Ovary (tissue), 9 donors: ENCODE results near the gene IRF2BP1. TPM values are rescaled to one million over a fixed set of nuclear protein-coding genes. Genes with fewer than 3 reads are reported as not detected.

ENCODE experiments used
- DNase-seq, 5 donors: peaks; one replicate each; pipeline ENCODE4 v3.0.0-alpha.2; 2019 to 2020
- H3K27ac ChIP-seq, 2 donors: fragments of 200-600 bp; one replicate each; pipeline versions ENCODE4 v1.5.1 to v1.8.0; 2019 to 2022
- H3K27me3 ChIP-seq: fragments of 200-600 bp; one replicate; pipeline ENCODE4 v1.8.0; 2022
- H3K36me3 ChIP-seq: fragments of 200-600 bp; sonication (generic); one replicate; pipeline ENCODE4 v1.5.1; 2019
- H3K4me1 ChIP-seq: one replicate; pipeline ENCODE4 v1.8.1; 2013; ENCODE audit warnings: mild to moderate bottlenecking, moderate library complexity; ENCODE audit not compliant: insufficient read depth
- H3K4me3 ChIP-seq: fragments of 200-600 bp; sonication (generic); one replicate; pipeline ENCODE4 v1.5.1; 2017
- H3K9me3 ChIP-seq, 2 donors: fragments of 200-600 bp in 1 of 2; sonication (generic) in 1 of 2; one replicate each; pipeline versions ENCODE4 v1.5.1 to v1.8.1; 2013 to 2019; ENCODE audit warnings: mild to moderate bottlenecking in 1 of 2, moderate library complexity in 1 of 2
- CTCF ChIP-seq, 3 donors: fragments of 450-650 bp in 2 of 3; fragments of 200-600 bp in 1 of 3; IDR thresholded peaks; one replicate each; pipeline versions ENCODE4 v1.5.1 to v1.8.0; 2016 to 2022; ENCODE audit warnings: antibody characterized with exemption in 3 of 3, mild to moderate bottlenecking in 1 of 3
- EP300 ChIP-seq: sonication (generic); formaldehyde crosslinking; IDR thresholded peaks from one replicate; pipeline ENCODE4 v1.6.1; 2017; ENCODE audit warnings: antibody characterized with exemption
- POLR2A ChIP-seq: fragments of 450-650 bp; IDR thresholded peaks from one replicate; pipeline ENCODE4 v1.6.1; 2017; ENCODE audit warnings: antibody characterized with exemption, mild to moderate bottlenecking, moderate library complexity
- WGBS, 3 donors: extraction: QIAGEN DNeasy Blood & Tissue Kit in 1 of 3; methylation state at CpG; one replicate each; pipeline versions ENCODE4 v1.1.5 to v1.1.7; 2013 to 2017; 5-methylcytosine and 5-hydroxymethylcytosine counted together
- intact Hi-C, 4 donors: fragments of 100-400 bp; cut with DNase I; formaldehyde crosslinking; loops; one replicate each; pipeline versions ENCODE4 v1.11.0 to v1.15.1; 2022 to 2023
- polyA plus RNA-seq, 2 donors: library from polyadenylated mRNA; stranded (reverse); fragments of 200-250 nt in 1 of 2; fragments of 350-450 nt in 1 of 2; fragmentation: Illumina TruSeq in 1 of 2; extraction: RNeasy Lipid Tissue Mini Kit (QIAGEN cat#74804) in 1 of 2; gene quantifications; one replicate each; pipeline ENCODE4 v1.2.3, GENCODE V29; 2013 to 2014
- total RNA-seq, 7 donors: library from RNA; depleted of rRNA in 2 of 7; stranded (reverse); fragments of >200 nt in 2 of 7; fragmentation: NEBNext Ultra II Directional in 3 of 7; extraction: Animal tissue kit (Norgen Biotek cat#: 25700) in 3 of 7; gene quantifications; one replicate each; pipeline versions ENCODE4 v1.1.0 to v1.2.4, GENCODE V29; 2016 to 2023
- donor health status: DM: no; HTN: no; CAD: no; lungs with moderate emphysema.
- donor health status: DM: no; HTN: no; CAD: no.
- donor health status: Bipolar disorder and iron deficiency.
- donor health status: DM: yes; HTN: yes; CAD: no.
- donor health status: DM: no; HTN: no; CAD: no.
- donor health status: DM: yes; HTN: yes; CAD: no.

IRF2BP1 gene
- total and polyA plus RNA-seq, 9 donors, result 2.7 to 59.4 (median 37.3) TPM

- Histone ChIP-seq H3K27ac (peak within 1 kb of the TSS in 1 of 2 donors; percentile 56), H3K27me3 (no peaks in the 10 kb centered on the region), H3K4me3 (peak within 1 kb of the TSS; percentile 62), H3K4me1 (peaks cover 5% of the 10 kb centered on the region), H3K9me3 (no peaks in the 10 kb centered on the region), H3K36me3 (no peaks in the 10 kb centered on the region)
- TF ChIP-seq EP300, result no peak
- intact Hi-C loops, result no loop called here
- peak in 3 of 5 donors; percentile 36 to 43 (median 38) for DNase-seq
- WGBS, 3 donors, result 1 to 2% (median 1%) methylated on average over 45 to 47 of the region's 47 CpGs
Measured at GRCh38 chr19:45901912-45902650, 16.1 kb upstream of the IRF2BP1 start, which contains the start of gene MYPOP. MYPOP (minus strand) TSS chr19:45902613; CDS start chr19:45901773, 840 bp downstream.

DNA sequence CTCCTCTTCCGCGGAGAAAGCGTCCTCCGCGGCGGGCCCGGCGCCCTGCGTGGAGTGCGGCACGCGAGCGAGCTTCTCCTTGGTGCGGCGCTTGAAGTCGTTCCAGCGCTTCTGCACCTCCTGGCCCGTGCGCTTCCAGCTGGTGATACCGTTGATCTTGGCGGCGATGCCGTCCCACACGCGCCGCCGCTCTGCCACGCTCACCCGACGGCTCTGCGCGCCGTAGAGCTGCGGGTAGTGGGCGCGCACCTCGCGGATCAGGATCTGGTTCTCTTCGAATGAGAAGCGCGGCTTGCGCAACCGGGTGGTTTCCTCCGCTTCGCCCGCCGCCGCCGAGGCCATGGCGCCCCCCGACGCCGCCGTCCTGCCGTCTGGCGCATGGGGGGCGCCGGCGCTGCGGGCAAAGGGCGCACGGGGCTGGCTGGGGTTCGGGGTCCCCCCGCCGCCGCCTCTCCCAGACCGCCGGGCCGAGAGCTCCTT is 15.5 kb upstream of the IRF2BP1 start:
- intact Hi-C loops, result no loop called here
- no peak for TF ChIP-seq CTCF (IDR thresholded peaks at IDR 0.05)
- no peak for TF ChIP-seq EP300
- TF ChIP-seq POLR2A, result no peak
- WGBS, 3 donors, result 3 to 11% (median 4%) methylated on average over 23 to 69 of the region's 69 CpGs
- Histone ChIP-seq H3K27me3 (no peaks in the 10 kb centered on the region), H3K9me3 (no peaks in the 10 kb centered on the region), H3K4me1 (peaks cover 5% of the 10 kb centered on the region), H3K27ac (peak overlapping the region in 1 of 2 donors; percentile 35), H3K4me3 (peak overlapping the region; percentile 62), H3K36me3 (no peaks in the 10 kb centered on the region)
- peak; percentile 40 to 71 (median 61) for DNase-seq

GRCh38 chr19:45900738-45901431 is 14.9 kb upstream of the IRF2BP1 start:
- TF ChIP-seq POLR2A (no peak), CTCF (IDR thresholded peaks at IDR 0.05) (no peak), EP300 (no peak)
- H3K27me3 ChIP-seq, result no peaks in the 10 kb centered on the region
- intact Hi-C loops, result no loop called here
- peak overlapping the region; percentile 62 for H3K4me3 ChIP-seq
- no peak for DNase-seq
- H3K36me3 ChIP-seq, result no peaks in the 10 kb centered on the region
- peaks cover 5% of the 10 kb centered on the region for H3K4me1 ChIP-seq
- H3K9me3 ChIP-seq, result no peaks in the 10 kb centered on the region
- 42% methylated on average over 22 of the region's 22 CpGs for WGBS, 3 donors
- peak overlapping the region in 1 of 2 donors; percentile 35 for H3K27ac ChIP-seq

DNA sequence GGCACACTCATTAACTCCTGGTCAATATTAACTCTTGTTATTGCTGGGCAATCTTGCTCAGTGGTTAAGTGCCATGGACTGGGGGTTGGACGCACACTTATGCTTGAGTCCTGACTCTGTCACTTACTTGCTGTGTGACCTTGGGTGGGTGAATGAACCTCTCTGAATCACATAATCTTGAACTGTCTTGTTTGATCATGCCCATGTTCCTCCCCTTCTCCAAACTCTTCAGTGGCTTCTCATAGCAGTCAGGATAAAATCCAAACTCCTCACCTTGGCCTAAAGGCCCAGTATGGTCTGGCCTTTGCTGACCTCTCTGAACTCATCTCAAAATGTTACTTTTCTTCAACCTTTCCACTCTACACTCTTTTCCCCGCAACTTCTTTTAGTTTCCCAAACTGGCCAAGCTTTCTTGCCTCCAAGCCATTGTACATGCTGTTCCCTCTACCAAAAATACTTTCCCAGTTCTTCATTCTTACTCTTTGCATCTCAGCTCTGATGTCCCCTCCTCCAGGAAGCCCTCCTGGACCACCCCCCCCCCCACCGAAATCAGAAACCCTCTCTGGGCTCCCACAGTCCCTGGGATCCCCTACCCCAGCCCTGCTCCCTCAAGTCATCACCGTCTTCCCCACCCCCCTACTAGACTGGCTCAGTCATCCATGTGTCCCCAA is 14.1 kb upstream of the IRF2BP1 start:
- no peak for TF ChIP-seq CTCF (IDR thresholded peaks at IDR 0.05)
- no peak overlapping the region for H3K4me3 ChIP-seq
- no peaks in the 10 kb centered on the region for H3K27me3 ChIP-seq
- no peaks in the 10 kb centered on the region for H3K36me3 ChIP-seq
- no peak overlapping the region for H3K27ac ChIP-seq
- H3K9me3 ChIP-seq, result no peaks in the 10 kb centered on the region
- WGBS, 3 donors, result 88 to 93% (median 92%) methylated on average over 4 of the region's 4 CpGs
- peaks cover 5% of the 10 kb centered on the region for H3K4me1 ChIP-seq
- intact Hi-C loops, result no loop called here
- DNase-seq, result no peak
